Retina (tissue), 1 donor: ENCODE data around the gene MACROD2.
"Not testable (repeated sequence)": the region's sequence is repeated elsewhere in the genome, so short reads cannot be mapped to it uniquely, and the experiment has no call there.

Experiments used
- DNase-seq: peaks from one replicate; pipeline ENCODE4 v3.0.0-alpha.2; 2016

Gene MACROD2

GRCh38 chr20:15154070-15154469 lies 1158.8 kb downstream of the MACROD2 start:
- DNase-seq: no peak

GRCh38 chr20:15155848-15156401 lies 1160.6 kb downstream of the MACROD2 start:
- DNase-seq: no peak

GRCh38 chr20:15158533-15158932 lies 1163.2 kb downstream of the MACROD2 start:
- DNase-seq: no peak

GRCh38 chr20:15162079-15162647 lies 1166.8 kb downstream of the MACROD2 start:
- DNase-seq: no peak

GRCh38 chr20:15163632-15164031 lies 1168.3 kb downstream of the MACROD2 start:
- DNase-seq: no peak

- DNase-seq: no peak
Observed at GRCh38 chr20:15164726-15165125, 1169.4 kb downstream of the MACROD2 start.

- DNase-seq: no peak
Observed at GRCh38 chr20:15166744-15167143, 1171.4 kb downstream of the MACROD2 start.

GRCh38 chr20:15171016-15171415 lies 1175.7 kb downstream of the MACROD2 start:
- DNase-seq: no peak

GRCh38 chr20:15176929-15177328 lies 1181.6 kb downstream of the MACROD2 start:
- no peak for DNase-seq

- no peak for DNase-seq
Observed at GRCh38 chr20:15178581-15178980, 1183.3 kb downstream of the MACROD2 start.

GRCh38 chr20:15179381-15179780 lies 1184.1 kb downstream of the MACROD2 start:
- DNase-seq: no peak

- DNase-seq: no peak
Observed at GRCh38 chr20:15179781-15180180, 1184.5 kb downstream of the MACROD2 start.

GRCh38 chr20:15185322-15185721 lies 1190.0 kb downstream of the MACROD2 start:
- no peak for DNase-seq

GRCh38 chr20:15185913-15186312 lies 1190.6 kb downstream of the MACROD2 start:
- no peak for DNase-seq

- no peak for DNase-seq
Observed at GRCh38 chr20:15187612-15188011, 1192.3 kb downstream of the MACROD2 start.

- no peak for DNase-seq
Observed at GRCh38 chr20:15188415-15188814, 1193.1 kb downstream of the MACROD2 start.

- no peak for DNase-seq
Observed at GRCh38 chr20:15191082-15191723, 1195.9 kb downstream of the MACROD2 start.

- no peak for DNase-seq
Observed at GRCh38 chr20:15195378-15195777, 1200.1 kb downstream of the MACROD2 start.

- DNase-seq: no peak
Observed at GRCh38 chr20:15196547-15197255, 1201.4 kb downstream of the MACROD2 start.

- not testable (repeated sequence) for DNase-seq
Observed at GRCh38 chr20:15198017-15198416, 1202.7 kb downstream of the MACROD2 start.

GRCh38 chr20:15199698-15200097 lies 1204.4 kb downstream of the MACROD2 start:
- DNase-seq: no peak

- DNase-seq: no peak
Observed at GRCh38 chr20:15200147-15200565, 1204.8 kb downstream of the MACROD2 start.

GRCh38 chr20:15201602-15202001 lies 1206.3 kb downstream of the MACROD2 start:
- no peak for DNase-seq

- no peak for DNase-seq
Observed at GRCh38 chr20:15204234-15204633, 1208.9 kb downstream of the MACROD2 start.
